T-helper 22 cell (primary cell): ENCODE results near the gene NAA25.
"Not testable (repeated sequence)": the region's sequence is repeated elsewhere in the genome, so short reads cannot be mapped to it uniquely, and the experiment has no call there.

Experiments
- DNase-seq: peaks from one replicate; pipeline ENCODE4 v3.0.0-alpha.2; 2020; ENCODE audit warnings: low read depth

NAA25 gene

GRCh38 chr12:112116232-112117060, 7.9 kb upstream of the NAA25 start:
- no peak for DNase-seq

GRCh38 chr12:112115259-112116045, 6.9 kb upstream of the NAA25 start:
- no peak for DNase-seq

DNA sequence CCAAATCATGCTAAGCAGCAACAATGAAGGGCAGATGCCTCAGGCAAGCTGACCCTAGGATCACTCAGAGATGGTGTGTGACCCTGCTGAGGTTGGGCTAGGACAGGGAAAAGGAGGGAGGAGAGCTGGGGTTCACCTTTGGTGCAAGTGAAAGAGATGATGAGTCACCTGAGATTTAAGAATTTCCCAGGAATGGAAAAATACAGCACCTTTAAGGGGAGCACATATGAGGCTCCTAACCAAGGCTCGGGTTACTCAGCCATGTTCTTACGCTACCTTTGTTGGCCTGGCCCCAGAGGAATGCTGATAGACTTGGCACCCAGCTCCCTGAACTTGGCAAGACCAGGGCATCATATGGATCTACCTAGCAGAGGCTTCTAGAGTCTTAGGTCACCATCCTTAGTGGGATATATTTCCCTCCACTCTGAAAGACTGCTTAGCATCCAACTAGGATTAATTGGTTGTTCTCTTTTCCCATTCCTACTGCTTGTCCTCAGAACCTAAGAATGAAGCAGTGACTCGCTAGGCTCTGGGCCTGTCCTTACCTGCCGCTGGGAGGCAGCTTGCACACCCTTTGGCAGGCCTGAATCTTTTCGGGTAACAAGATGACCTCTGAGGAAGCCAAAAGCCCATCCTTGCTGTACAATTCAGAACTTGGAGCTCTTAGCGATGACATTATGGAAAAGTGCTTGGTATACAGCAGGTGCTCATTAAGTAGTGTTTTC, 4.0 kb upstream of the NAA25 start:
- DNase-seq, result no peak

- no peak for DNase-seq
Measured at GRCh38 chr12:112111931-112112330, 3.3 kb upstream of the NAA25 start.

DNA sequence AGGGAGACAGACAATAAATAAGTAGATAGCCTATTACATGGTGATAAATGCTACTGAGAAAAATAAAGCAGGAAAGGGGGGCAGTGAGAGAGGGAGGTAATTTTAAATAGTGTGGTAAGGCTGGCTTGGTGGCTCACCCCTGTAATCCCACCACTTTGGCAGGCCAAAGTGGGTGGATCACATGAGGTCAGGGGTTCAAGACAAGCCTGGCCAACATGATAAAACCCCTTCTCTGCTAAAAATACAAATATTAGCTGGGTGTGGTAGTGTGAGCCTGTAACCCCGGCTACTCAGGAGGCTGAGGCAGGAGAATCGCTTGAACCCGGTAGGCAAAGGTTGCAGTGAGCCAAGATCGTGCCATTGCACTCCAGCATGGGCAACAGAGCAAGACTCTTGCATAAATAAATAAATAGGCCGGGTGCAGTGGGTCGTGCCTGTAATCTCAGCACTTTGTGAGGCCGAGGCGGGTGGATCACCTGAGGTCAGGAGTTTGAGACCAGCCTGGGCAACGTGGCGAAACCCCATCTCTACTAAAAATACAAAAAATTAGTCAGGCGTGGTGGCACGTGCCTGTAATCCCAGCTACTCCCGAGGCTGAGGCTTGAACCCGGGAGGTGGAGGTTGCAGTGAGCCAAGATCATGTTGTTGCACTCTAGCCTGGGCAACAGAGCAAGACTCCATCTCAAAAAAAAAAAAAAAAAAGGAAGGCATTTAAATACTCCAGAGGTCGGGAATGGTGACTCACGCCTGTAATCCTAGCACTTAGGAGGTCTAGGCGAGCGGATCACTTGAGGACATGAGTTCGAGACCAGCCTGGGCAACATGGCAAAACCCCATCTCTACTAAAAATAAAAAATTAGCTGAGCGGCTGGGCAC, 2.4 kb upstream of the NAA25 start:
- DNase-seq, result not testable (repeated sequence)

DNA sequence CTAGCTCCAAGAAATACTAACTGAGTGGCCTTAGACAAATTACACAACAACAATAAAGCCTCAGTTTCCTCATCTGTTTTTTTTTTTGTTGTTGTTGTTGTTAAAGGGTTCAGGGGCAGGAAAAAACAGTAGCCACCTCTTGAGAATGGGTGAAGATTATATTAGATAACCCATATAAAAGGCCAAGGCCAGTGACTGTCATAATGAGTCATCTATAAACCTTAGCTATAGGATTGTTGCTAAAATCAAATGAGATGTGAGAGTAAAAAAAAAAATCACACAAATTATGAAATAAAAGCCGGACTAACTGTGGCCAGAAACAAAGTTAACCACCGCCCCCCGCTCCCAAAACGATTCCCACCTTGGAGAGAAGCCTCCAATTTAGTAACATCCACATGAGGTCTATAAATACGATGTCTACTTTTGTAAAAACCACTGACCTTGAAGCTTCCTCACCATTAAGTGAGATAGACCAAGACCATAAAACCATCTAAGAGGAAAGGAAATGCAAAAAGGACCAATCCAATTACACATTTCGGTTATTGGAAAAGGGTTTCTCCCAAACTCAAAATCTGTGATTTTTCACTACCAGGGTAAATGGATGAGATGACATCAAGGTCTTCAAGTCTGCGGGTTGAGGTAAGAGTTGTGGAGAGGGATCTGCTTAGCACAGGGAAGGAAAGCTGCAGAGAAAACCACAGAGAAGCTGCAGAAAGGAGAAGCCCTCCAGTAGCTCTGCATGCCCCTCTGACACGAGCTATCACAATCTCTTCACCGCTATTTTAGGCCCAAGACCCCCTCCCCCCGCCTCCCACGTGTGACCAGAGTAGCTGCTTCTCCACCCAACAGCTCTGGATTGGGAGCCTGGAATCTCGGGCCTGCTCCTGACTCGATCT, 1.0 kb downstream of the NAA25 start:
- DNase-seq, result no peak

DNA sequence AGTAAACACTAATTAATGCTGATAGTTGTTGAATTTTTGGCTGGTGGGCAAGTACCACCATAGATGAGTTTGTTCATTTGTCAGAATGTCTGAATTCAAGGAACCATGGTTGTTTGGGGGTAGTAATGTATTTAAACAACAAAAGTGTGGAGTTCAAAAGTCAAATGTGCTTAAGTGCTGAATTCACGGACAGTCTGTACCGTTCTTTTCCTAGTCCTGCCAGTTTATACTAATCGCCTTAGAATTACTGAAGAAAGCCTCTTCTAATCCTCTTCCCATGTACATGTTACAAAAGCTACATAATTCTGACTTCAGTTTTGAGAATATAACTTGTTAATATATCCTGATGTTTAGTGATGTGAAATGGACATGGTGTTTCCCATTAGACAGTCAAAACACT, 2.7 kb downstream of the NAA25 start:
- DNase-seq, result no peak

DNA sequence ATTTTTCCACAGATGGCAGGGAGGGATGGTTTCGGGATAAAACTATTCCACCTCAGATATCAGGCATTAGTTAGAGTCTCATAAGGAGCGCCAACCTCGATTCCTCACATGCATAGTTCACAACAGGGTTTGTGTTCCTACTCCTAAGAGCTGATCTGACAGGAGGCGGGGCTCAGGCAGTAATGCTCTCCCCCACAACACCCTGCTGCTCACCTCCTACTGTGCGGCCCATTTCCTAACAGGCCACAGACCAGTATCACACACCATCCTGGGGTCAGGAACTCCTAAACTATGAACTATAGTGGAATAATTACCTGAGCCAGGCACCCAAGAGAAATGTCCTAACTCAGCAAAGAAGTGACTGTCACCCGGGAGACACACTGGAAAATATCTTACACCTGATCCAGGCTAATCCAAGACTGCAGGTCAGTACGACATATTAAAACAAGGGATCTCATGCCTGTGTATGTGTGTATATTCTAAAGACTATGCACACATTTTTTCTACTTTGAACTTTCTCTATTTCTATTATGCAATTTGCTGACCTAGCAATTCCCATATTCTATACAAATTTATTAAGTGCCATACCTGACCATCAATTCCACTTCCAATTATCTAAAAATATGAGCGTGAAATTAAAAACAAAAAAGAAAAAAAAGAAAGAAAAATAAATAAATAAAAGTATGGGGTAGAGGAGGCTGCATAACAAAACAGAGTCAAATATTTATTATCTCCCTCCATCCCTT, 4.7 kb downstream of the NAA25 start:
- no peak for DNase-seq

- DNase-seq, result not testable (repeated sequence)
Measured at GRCh38 chr12:112102746-112103145, 5.8 kb downstream of the NAA25 start.

DNA sequence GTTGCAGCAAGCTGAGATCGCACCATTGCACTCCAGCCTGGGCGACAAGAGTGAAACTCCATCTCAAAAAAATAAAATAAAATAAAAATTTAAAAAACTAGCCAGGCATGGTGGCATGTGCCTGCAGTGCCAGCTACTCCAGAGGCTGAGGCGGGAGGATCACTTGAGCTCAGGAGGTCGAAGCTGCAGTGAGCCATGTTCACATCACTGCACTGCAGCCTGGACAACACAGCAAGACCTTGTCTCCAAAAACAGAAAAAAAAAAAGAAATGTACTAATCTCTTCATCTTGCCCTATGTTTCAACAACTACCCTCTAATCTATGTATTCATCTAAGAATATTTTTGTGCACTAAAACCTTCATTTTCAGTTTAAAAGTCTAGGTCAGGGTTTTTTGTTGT, 6.5 kb downstream of the NAA25 start:
- DNase-seq, result no peak

DNA sequence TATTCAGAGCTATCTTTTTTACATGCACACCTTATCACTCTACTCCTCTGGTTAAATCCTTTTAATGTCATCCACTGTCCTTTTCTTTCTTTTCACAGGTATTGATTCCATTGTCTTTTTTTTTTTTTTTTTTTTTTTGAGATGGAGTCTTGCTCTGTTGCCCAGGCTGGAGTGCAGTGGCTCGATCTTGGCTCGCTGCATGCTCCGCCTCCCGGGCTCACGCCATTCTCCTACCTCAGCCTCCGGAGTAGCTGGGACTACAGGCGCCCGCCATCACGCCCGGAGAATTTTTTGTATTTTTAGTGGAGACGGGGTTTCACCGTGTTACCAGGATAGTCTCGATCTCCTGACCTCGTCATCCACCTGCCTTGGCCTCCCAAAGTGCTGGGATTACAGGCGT, 8.1 kb downstream of the NAA25 start:
- not testable (repeated sequence) for DNase-seq

GRCh38 chr12:112097641-112098040, 10.9 kb downstream of the NAA25 start:
- no peak for DNase-seq

- no peak for DNase-seq
Measured at GRCh38 chr12:112096667-112097066, 11.9 kb downstream of the NAA25 start.

DNA sequence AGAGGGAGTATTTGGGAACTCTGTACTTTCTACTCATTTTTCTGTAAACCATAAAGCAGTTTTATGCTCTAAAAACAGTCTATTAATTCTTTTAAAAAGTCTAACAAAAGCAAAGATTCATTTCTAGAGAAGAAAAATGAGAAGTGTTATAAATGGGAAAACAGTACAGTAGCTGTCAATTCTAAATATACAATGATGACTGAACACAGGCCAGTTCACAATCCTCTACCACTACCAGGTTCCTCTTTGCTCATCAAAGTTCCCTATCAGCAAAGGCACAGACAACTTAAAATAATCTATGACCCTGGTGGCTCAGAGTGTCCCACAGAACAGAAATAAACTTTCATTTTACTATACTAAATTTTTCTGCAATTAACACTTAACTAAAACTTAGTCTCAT, 12.5 kb downstream of the NAA25 start:
- no peak for DNase-seq

- DNase-seq, result no peak
Measured at GRCh38 chr12:112091563-112091962, 17.0 kb downstream of the NAA25 start.

- DNase-seq, result no peak
Measured at GRCh38 chr12:112087851-112088250, 20.7 kb downstream of the NAA25 start.

DNA sequence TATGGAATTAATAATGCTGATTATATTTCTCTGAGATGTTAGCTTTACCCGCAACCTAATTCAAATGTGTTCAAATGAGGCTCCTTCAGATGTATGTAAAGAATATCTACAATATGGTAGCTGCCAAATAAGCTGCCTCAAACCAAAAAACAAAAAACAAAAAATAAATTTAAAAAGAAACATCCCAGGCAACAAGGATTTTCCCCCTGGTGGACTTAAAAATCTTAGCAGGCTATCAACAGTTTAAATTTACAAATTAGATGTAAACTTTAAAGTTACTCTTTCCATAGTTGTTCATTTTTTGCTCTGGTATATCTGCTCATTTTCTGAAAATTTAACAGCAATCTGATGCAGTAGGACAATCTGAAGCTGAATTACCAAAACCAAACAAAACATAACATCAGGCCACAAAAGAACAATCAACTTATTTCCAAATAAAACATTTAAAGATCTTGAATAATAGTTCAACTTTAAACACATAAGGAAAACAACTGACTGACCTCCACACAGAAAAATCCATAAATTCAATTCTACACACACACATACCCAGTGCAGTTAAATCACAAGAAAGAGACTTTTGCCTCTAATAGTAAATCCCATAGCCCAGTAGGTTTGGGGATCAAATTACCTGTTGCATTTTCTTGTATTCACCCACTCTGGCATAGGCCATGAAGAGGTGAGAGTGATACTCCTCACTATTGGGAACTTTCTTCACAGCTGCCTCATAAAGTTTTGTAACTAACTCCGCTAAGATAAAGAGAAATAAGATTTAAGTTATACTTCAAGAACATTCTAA, 21.3 kb downstream of the NAA25 start:
- no peak for DNase-seq

DNA sequence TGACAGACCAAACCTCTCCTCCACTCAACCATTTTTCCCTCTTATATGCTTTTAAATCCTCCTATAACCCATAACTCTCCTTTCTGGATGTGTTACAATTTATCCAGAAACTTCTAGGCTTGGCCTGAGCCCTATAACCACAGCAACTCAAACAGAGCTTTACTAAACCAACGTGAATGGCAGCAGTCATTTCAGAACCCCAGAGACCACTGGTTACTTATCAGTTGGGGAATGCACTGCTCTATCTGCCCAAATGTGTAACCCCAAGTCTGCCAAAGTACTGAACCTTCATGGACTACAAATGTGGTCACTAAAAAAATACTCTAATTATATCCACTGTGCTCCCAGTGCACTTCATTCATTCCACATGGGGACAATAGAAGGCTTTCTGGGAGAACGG, 42.0 kb downstream of the NAA25 start:
- DNase-seq, result no peak

DNA sequence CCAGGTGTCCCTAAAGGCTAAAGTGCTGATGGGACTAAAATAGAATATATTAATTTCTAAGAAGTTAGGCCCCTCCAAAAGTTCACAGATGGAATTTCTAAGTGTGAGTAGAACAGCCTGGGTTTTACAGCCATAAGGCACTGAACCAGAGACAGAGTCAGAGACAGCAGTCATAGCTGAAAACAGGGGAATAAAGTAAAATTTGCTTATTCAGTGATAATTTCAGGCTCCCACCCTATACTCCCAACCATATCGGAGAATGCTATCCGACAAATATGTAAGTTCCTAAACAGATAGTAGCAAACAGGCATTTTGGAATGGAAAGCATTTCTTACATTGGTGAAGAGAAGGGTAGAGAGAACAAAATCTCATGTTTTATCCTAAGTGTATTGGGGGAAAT, 45.3 kb downstream of the NAA25 start:
- DNase-seq, result no peak
